Measurements from ENCODE around the gene XPR1.

DNA sequence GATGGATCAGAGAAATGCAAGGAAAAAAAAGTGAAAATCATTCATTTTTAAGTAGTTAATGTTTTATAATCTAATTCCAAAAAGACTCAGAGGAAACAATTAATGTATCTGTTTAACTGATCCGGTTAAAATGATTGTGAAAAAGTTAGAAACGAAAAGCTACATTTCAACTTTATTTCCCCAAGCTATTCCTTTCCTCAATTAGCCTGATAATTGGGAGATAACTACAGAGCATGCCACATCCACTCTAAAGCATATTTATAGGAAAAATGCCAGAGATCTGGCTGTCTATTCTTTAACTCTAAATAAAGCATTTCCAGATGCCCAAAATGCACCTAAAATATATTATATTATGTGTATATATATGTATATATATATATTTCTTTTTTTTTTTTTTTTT lies 35.9 kb upstream of the XPR1 start:
- TF ChIP-seq, protein P1, sequence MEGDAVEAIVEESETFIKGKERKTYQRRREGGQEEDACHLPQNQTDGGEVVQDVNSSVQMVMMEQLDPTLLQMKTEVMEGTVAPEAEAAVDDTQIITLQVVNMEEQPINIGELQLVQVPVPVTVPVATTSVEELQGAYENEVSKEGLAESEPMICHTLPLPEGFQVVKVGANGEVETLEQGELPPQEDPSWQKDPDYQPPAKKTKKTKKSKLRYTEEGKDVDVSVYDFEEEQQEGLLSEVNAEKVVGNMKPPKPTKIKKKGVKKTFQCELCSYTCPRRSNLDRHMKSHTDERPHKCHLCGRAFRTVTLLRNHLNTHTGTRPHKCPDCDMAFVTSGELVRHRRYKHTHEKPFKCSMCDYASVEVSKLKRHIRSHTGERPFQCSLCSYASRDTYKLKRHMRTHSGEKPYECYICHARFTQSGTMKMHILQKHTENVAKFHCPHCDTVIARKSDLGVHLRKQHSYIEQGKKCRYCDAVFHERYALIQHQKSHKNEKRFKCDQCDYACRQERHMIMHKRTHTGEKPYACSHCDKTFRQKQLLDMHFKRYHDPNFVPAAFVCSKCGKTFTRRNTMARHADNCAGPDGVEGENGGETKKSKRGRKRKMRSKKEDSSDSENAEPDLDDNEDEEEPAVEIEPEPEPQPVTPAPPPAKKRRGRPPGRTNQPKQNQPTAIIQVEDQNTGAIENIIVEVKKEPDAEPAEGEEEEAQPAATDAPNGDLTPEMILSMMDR (IDR thresholded peaks at IDR 0.05), result no peak
- no peak for TF ChIP-seq POLR2A (IDR thresholded peaks at IDR 0.05)
